Measurements from ENCODE around the gene BTBD9.
A peak's percentile ranks its signal among the peaks of the same experiment; 100 is the strongest.
"Not testable (repeated sequence)": the region's sequence is repeated elsewhere in the genome, so short reads cannot be mapped to it uniquely, and the experiment has no call there.

Gene BTBD9

GRCh38 chr6:38149531-38149930 lies 490.2 kb downstream of the BTBD9 start:
- no peak for DNase-seq (ENCODE audit: low read depth, low spot score)

GRCh38 chr6:38148606-38149005 lies 491.1 kb downstream of the BTBD9 start:
- no peak for DNase-seq (ENCODE audit: low read depth, low spot score)

GRCh38 chr6:38146734-38147027 lies 493.0 kb downstream of the BTBD9 start:
- no peak for DNase-seq (ENCODE audit: low read depth, low spot score)

- DNase-seq (ENCODE audit: low read depth, low spot score) = no peak
These were observed 493.6 kb downstream of the BTBD9 start for GRCh38 chr6:38146021-38146733.

GRCh38 chr6:38144365-38144945 lies 495.3 kb downstream of the BTBD9 start:
- DNase-seq (ENCODE audit: low read depth, low spot score) = no peak

GRCh38 chr6:38143191-38144150 lies 496.3 kb downstream of the BTBD9 start:
- no peak for DNase-seq (ENCODE audit: low read depth, low spot score)

GRCh38 chr6:38142178-38142902 lies 497.4 kb downstream of the BTBD9 start:
- DNase-seq (ENCODE audit: low read depth, low spot score) = no peak

- no peak for DNase-seq (ENCODE audit: low read depth, low spot score)
These were observed 498.0 kb downstream of the BTBD9 start for GRCh38 chr6:38141716-38142115.

- no peak for DNase-seq (ENCODE audit: low read depth, low spot score)
These were observed 498.6 kb downstream of the BTBD9 start for GRCh38 chr6:38141085-38141484.

GRCh38 chr6:38138374-38138773 lies 501.4 kb downstream of the BTBD9 start:
- DNase-seq (ENCODE audit: low read depth, low spot score) = peak; percentile 69

- peak; percentile 17 for DNase-seq (ENCODE audit: low read depth, low spot score)
These were observed 502.0 kb downstream of the BTBD9 start for GRCh38 chr6:38137608-38138265.

- no peak for DNase-seq (ENCODE audit: low read depth, low spot score)
These were observed 503.2 kb downstream of the BTBD9 start for GRCh38 chr6:38136547-38136946.

- no peak for DNase-seq (ENCODE audit: low read depth, low spot score)
These were observed 505.0 kb downstream of the BTBD9 start for GRCh38 chr6:38134704-38135088.

GRCh38 chr6:38133932-38134703 lies 505.6 kb downstream of the BTBD9 start:
- no peak for DNase-seq (ENCODE audit: low read depth, low spot score)

GRCh38 chr6:38131527-38131965 lies 508.2 kb downstream of the BTBD9 start:
- DNase-seq (ENCODE audit: low read depth, low spot score) = no peak

- no peak for DNase-seq (ENCODE audit: low read depth, low spot score)
These were observed 512.4 kb downstream of the BTBD9 start for GRCh38 chr6:38127284-38127683.

- not testable (repeated sequence) for DNase-seq (ENCODE audit: low read depth, low spot score)
These were observed 515.4 kb downstream of the BTBD9 start for GRCh38 chr6:38124224-38124926.

GRCh38 chr6:38119516-38119915 lies 520.2 kb downstream of the BTBD9 start:
- no peak for DNase-seq (ENCODE audit: low read depth, low spot score)

- no peak for DNase-seq (ENCODE audit: low read depth, low spot score)
These were observed 520.9 kb downstream of the BTBD9 start for GRCh38 chr6:38118791-38119365.
